Loucy (cell line): ENCODE data around the gene PFKFB4.
"Not testable (repeated sequence)": the region's sequence is repeated elsewhere in the genome, so short reads cannot be mapped to it uniquely, and the experiment has no call there.

Experiments
- H2AFZ ChIP-seq: fragments of 200-600 bp; sonication (generic); 2 replicates; pipeline ENCODE4 v1.6.0; 2016; ENCODE audit warnings: antibody characterized with exemption, mild to moderate bottlenecking, low read length, moderate library complexity
- H3F3A ChIP-seq: fragments of 200-600 bp; 2 replicates; pipeline ENCODE4 v1.6.0; 2016; ENCODE audit warnings: antibody characterized with exemption, low read depth, mild to moderate bottlenecking
- H3K27me3 ChIP-seq: fragments of 200-600 bp; sonication (generic); 2 replicates; pipeline ENCODE4 v1.6.1; 2014; ENCODE audit warnings: low read length, mild to moderate bottlenecking; ENCODE audit not compliant: insufficient read depth, poor library complexity, severe bottlenecking
- H3K36me3 ChIP-seq: fragments of 200-600 bp; sonication (generic); 2 replicates; pipeline ENCODE4 v1.6.1; 2016; ENCODE audit warnings: low read length; ENCODE audit not compliant: insufficient read depth
- H3K4me1 ChIP-seq: fragments of 200-600 bp; sonication (generic); 2 replicates; pipeline ENCODE4 v1.5.1; 2014; ENCODE audit warnings: low read length, mild to moderate bottlenecking; ENCODE audit not compliant: insufficient read depth, poor library complexity, severe bottlenecking
- H3K4me2 ChIP-seq: fragments of 200-600 bp; sonication (generic); 2 replicates; pipeline ENCODE4 v1.6.0; 2014; ENCODE audit warnings: antibody characterized with exemption, low read length, low read depth, mild to moderate bottlenecking; ENCODE audit not compliant: poor library complexity, severe bottlenecking
- H3K4me3 ChIP-seq: fragments of 200-600 bp; sonication (generic); 2 replicates; pipeline ENCODE4 v1.5.1; 2014; ENCODE audit warnings: low read length, mild to moderate bottlenecking, mixed read lengths; ENCODE audit not compliant: poor library complexity, severe bottlenecking
- H3K79me2 ChIP-seq: fragments of 200-600 bp; sonication (generic); 2 replicates; pipeline ENCODE4 v1.6.1; 2014; ENCODE audit warnings: low read length; ENCODE audit not compliant: insufficient read depth
- H3K9ac ChIP-seq: fragments of 200-600 bp; sonication (generic); 2 replicates; pipeline ENCODE4 v1.6.0; 2014; ENCODE audit warnings: mild to moderate bottlenecking, low read depth, low read length, moderate library complexity; ENCODE audit not compliant: poor library complexity, severe bottlenecking
- H3K9me2 ChIP-seq: fragments of 200-600 bp; sonication (generic); replicated peaks from 2 replicates; pipeline ENCODE4 v1.6.1; 2016; ENCODE audit warnings: low read depth, low read length, mixed read lengths
- H3K9me3 ChIP-seq: fragments of 200-600 bp; sonication (generic); 2 replicates; pipeline ENCODE4 v1.6.1; 2014; ENCODE audit warnings: mild to moderate bottlenecking, antibody characterized with exemption, low read length, low read depth; ENCODE audit not compliant: insufficient read depth
- H4K20me1 ChIP-seq: fragments of 200-600 bp; sonication (generic); 2 replicates; pipeline ENCODE4 v1.6.0; 2014; ENCODE audit warnings: antibody characterized with exemption, low read length, mild to moderate bottlenecking; ENCODE audit not compliant: insufficient read depth, poor library complexity, severe bottlenecking
- EZH2phosphoT487 ChIP-seq: fragments of 200-600 bp; IDR thresholded peaks from 2 replicates; pipeline ENCODE4 v1.6.1; 2018; ENCODE audit warnings: antibody characterized with exemption, mild to moderate bottlenecking, moderate library complexity, borderline replicate concordance
- TF ChIP-seq, protein P1 (sequence below): fragments of 200-600 bp; sonication (generic); conservative IDR thresholded peaks from 2 replicates; pipeline ENCODE4 v1.5.1; 2014; ENCODE audit warnings: mild to moderate bottlenecking, antibody characterized with exemption, low read length

Gene PFKFB4

DNA sequence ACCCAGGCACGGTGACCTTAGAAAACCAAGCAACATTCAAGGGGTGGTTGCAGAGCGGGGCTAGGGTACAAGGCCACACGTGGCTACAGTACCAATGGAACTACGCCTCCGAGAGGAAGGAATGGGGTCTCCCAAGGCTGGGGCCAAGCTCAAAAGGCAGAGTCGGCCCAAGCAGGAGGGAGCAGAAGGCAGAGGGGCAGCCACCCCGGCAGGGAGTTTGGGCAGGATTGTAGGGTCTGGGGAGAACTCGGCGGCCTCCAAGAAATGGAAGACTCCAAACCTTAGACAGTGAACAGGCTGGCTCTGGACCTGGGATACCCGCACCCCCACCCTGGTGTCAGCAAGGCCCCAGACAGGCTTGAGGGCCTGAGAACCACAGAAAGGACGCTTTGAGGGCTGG lies 81.4 kb downstream of the PFKFB4 start:
- Histone ChIP-seq H3K4me2 (no peak overlapping the region), H3K4me3 (no peak overlapping the region), H3K36me3 (no peaks in the 10 kb centered on the region), H3F3A (no peaks in the 10 kb centered on the region), H2AFZ (no peak overlapping the region), H3K9me3 (no peaks in the 10 kb centered on the region), H4K20me1 (peaks cover 2% of the 10 kb centered on the region), H3K79me2 (peaks cover 24% of the 10 kb centered on the region), H3K9me2 (no peaks in the 10 kb centered on the region), H3K9ac (no peak overlapping the region), H3K4me1 (peaks cover 33% of the 10 kb centered on the region), H3K27me3 (no peaks in the 10 kb centered on the region)
- TF ChIP-seq EZH2phosphoT487, result no peak
- TF ChIP-seq, protein P1, sequence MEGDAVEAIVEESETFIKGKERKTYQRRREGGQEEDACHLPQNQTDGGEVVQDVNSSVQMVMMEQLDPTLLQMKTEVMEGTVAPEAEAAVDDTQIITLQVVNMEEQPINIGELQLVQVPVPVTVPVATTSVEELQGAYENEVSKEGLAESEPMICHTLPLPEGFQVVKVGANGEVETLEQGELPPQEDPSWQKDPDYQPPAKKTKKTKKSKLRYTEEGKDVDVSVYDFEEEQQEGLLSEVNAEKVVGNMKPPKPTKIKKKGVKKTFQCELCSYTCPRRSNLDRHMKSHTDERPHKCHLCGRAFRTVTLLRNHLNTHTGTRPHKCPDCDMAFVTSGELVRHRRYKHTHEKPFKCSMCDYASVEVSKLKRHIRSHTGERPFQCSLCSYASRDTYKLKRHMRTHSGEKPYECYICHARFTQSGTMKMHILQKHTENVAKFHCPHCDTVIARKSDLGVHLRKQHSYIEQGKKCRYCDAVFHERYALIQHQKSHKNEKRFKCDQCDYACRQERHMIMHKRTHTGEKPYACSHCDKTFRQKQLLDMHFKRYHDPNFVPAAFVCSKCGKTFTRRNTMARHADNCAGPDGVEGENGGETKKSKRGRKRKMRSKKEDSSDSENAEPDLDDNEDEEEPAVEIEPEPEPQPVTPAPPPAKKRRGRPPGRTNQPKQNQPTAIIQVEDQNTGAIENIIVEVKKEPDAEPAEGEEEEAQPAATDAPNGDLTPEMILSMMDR, result no peak

DNA sequence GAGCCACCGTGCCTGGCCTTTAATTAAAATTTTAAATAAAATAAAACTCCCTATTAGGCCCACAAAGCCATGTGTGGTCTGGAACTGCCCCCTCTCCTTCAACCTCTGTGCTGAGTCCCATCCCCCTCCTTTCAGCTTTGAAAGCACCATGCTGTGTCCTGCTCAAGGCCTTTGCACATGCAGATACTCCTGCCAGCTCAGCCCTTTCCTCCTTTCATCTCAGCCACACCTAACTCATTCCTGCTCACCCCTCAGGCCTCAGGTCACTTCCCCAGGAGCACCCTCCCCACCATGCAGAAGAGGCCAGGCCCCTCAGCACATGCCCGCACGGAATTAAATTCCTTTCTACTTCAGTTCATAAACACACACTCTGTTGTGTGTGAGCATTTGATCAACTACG lies 82.0 kb downstream of the PFKFB4 start:
- H3F3A ChIP-seq, result no peaks in the 10 kb centered on the region
- H3K79me2 ChIP-seq, result peaks cover 30% of the 10 kb centered on the region
- H3K4me1 ChIP-seq, result peaks cover 38% of the 10 kb centered on the region
- no peaks in the 10 kb centered on the region for H3K27me3 ChIP-seq
- H3K4me2 ChIP-seq, result no peak overlapping the region
- H3K9me2 ChIP-seq, result no peaks in the 10 kb centered on the region
- no peak overlapping the region for H2AFZ ChIP-seq
- H4K20me1 ChIP-seq, result peaks cover 7% of the 10 kb centered on the region
- no peaks in the 10 kb centered on the region for H3K36me3 ChIP-seq
- no peaks in the 10 kb centered on the region for H3K9me3 ChIP-seq
- TF ChIP-seq, protein P1, result no peak
- no peak for TF ChIP-seq EZH2phosphoT487
- H3K9ac ChIP-seq, result no peak overlapping the region
- no peak overlapping the region for H3K4me3 ChIP-seq

DNA sequence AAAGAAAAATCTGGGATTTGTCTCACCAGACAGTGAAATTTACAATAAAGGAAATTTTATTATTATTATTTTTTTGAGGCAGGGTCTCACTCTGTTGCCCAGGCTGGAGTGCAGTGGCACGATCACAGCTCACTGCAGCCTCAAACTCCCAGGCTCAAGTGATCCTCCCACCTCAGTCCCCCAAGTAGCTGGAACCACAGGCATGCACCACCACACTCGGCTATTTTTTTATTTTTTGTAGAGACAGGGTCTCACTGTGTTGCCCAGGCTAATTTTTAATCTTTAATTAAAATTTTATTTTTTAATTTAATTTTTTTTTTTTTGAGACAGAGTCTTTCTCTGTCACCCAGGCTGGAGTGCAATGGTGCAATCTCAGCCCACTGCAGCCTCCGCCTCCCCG lies 82.6 kb downstream of the PFKFB4 start:
- H3K4me1 ChIP-seq, result peaks cover 39% of the 10 kb centered on the region
- H3K9ac ChIP-seq, H3K4me3 ChIP-seq, H3F3A ChIP-seq, H2AFZ ChIP-seq, H3K4me2 ChIP-seq, H4K20me1 ChIP-seq, H3K9me2 ChIP-seq, H3K27me3 ChIP-seq, H3K9me3 ChIP-seq, H3K36me3 ChIP-seq: not testable (repeated sequence)
- peaks cover 36% of the 10 kb centered on the region for H3K79me2 ChIP-seq

DNA sequence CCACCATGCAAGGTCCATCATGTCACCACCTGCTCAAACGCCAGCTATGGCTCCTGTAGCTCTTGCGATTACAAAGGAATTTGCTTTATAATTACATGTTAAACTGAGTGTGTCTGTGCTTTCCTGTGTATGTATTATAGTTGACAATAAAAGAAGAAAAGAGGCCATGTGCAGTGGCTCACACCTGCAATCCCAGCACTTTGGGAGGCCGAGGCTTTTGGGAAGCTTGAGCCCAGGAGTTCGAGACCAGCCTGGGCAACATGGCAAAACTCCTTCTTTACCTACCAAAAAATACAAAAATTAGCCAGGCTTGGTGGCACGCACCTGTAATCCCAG lies 83.0 kb downstream of the PFKFB4 start:
- H3K9me2 ChIP-seq, result no peaks in the 10 kb centered on the region
- H3K27me3 ChIP-seq, result no peaks in the 10 kb centered on the region
- no peaks in the 10 kb centered on the region for H3F3A ChIP-seq
- peaks cover 7% of the 10 kb centered on the region for H4K20me1 ChIP-seq
- peaks cover 35% of the 10 kb centered on the region for H3K4me1 ChIP-seq
- H2AFZ ChIP-seq, result peak overlapping the region; percentile 97
- H3K79me2 ChIP-seq, result peaks cover 41% of the 10 kb centered on the region
- no peak for TF ChIP-seq EZH2phosphoT487
- TF ChIP-seq, protein P1, result no peak
- H3K4me3 ChIP-seq, result peak overlapping the region; percentile 73
- peak overlapping the region; percentile 81 for H3K4me2 ChIP-seq
- no peaks in the 10 kb centered on the region for H3K36me3 ChIP-seq
- no peaks in the 10 kb centered on the region for H3K9me3 ChIP-seq
- peak overlapping the region; percentile 74 for H3K9ac ChIP-seq
